Measurements from ENCODE around the gene YDJC.
"Not testable (repeated sequence)": the region's sequence is repeated elsewhere in the genome, so short reads cannot be mapped to it uniquely, and the experiment has no call there.

YDJC gene

DNA sequence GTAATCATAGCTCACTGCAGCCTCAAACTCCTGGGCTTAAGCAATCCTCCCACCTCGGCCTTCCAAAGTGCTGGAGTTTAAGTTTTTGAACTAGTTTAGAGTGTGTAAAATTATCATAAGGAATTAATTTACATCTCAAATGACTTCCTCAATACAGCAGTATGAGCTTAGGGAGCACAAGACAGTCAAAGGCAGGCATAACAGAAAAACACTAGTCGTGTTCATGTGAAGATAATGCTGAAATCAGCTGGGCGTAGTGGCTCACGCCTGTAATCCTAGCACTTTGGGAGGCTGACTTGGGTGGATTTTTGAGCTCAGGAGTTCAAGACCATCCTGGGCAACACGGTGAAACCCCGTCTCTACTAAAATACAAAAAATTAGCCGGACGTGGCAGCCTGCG lies 25.8 kb downstream of the YDJC start:
- no peak for DNase-seq

DNA sequence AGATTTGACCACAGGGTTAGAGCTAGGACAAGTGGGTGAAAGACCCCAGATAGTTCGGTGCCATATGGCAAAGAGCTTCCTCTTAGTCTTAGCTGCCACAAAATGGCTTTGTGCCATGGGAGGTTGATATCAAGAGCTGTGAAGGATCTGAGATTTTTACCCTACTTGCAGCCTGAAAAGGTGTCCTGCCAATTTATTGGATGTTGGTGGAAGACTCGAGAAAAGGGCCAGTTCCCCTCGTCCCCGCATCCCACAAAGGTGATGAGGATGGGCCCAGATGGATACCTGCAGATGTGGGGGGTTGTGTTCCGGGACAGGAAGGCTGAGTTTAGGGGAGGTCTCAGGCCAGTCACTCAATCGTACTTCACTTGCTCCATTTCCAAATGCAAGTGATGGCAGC lies 27.2 kb downstream of the YDJC start:
- no peak for DNase-seq

DNA sequence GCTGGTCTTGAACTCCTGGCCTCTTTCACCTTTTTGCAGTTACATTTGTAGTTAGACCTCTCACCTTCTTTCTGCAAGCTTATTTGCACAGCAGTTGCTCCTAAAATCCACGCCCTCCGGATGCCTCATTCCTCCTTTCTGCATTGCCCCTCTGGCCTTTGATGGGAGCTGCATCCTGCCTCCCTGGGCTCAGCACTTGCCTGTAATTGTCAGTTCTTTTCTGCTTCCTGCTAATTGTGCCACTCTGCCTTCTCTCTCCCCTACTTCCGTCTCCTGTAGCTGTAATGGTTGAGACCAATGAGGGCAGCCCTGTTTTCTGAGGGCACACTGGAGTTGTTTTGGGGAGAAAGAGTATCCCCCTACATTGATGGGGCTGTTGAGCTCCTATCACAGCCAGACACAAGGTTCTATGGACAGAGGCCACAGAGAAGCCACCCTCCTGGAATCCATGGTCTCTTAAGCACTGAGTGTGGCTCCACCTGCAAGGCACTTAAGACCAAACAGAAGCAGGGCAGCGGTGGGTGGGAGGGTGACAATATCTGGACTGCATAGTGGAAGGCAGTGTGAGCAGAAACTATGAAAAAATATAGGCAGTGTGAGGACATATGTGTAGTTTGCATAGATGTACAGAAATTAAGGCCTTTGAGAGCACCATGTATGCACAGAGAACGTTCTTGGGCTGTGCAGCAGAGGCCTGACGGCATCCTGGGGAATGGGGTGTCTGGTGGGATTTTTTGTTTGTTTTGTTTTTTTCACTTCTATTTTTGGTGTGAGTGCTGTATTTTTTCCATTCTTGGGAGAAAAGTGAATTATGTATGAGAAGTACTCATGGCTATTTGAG lies 30.5 kb downstream of the YDJC start:
- no peak for DNase-seq

DNA sequence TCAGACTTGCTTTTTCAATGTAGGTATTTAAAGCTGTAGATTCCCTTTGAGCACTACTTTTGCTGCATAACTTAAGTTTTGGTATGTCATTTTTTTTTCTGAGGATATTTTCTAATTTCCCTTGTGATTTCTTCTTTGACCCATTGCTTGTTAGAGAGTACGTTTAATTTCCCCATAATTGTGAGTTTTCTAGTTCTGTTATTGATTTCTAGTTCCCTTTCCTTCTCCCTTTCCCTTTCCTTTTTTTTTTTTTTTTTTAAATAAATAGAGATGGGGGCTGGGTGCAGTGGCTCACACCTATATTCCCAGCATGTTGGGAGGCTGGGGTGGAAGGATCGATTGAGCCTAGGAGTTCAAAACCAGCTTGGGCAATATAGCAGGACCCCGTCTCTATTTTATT lies 31.5 kb downstream of the YDJC start:
- no peak for DNase-seq

DNA sequence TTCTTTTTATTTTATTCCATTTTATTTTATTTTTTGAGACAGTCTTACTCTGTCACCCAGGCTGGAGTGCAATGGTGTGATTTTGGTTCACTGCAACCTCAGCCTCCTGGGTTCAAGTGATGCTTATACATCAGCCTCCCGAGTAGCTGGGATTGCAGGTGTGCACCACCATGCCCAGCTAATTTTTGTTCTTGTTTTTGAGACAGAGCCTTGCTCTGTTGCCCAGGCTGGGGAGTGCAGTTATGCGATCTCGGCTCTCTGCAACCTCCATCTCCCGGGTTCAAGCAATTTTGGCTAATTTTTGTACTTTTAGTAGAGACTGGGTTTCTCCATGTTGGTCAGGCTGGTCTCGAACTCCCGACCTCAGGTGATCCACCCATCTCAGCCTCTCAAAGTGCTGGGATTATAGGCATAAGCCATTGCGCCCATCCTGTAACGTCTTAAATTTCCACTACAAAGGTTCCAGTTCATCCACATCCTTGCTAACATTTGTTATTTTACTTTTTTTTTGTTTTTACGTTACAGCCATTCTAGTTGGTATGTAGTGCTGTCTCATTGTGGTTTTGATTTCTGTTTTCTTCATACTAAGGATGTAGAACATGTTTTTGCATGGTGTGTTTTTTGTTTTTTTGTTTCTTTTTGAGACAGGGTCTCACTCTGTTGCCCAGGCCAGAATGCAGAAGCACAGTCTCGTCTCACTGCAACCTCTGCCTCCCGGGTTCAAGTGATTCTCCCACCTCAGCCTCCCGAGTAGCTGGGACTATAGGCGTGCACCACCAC lies 33.3 kb downstream of the YDJC start:
- DNase-seq: not testable (repeated sequence)

DNA sequence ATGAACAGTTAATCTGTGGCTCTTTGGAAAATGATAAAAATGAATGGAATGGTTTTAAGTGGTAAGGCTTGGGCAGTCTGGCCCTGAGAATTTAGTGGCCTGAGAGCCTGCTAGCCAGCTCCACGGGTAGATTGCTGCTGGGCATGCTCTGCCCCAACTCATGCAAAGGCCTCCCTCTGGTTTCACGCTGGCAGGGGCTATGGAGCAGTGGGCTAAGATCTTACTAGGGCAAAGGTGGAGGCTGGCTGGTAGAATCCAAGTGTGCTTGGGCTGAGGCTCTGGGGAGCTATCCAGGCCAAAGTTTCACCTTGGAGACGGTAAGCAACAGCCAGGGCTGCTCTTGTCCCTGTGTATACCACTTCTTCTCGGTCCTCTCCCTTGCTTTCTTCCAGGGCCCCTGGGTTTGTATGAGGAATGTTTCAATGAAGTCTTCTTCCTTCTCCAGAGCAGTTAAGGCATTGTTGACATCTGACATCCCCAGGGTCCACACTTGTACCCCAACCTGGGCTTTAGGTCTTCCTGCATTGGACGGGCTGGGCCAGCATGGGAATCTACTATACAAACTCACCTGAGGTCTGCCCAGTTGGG lies 34.9 kb downstream of the YDJC start:
- no peak for DNase-seq

DNA sequence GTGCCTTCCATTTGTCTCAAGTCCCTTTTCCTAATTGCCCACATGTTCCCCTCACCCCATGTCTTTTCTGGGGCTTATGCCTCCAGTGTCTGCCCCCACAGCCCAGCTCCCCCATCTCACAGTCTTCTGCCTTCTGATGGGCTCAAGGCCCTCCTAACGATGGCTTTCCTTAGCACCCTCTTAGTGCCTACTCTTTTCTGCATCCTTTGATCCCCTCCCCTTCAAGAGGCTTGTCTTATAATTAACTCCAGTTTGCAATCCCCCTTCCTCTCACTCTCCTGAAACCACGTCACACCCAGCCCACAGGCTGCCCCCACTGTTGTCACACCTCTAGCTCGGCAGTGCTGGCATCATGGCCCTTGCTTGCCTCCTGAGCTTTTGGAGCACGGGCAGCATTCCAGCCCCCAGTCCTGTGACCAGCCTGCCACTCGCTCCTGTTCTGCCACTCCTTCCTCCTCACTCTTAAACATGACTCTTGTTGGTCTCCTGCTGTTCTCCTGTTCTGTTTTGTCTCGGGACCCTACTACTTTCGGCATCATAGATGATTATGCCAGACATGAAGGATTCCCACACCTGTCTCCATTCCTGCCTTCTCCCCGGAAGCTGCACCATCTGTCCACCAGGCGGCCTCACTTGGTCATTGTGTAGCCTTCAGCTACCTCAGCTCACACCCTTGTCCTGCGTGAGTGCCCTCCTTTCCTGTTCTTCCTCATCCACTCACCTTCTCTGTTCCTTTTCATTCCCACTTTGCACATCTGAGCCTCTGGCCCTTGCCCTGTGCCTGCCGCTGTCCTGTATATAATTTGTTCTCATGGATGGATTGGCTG lies 36.2 kb downstream of the YDJC start:
- DNase-seq: peak; percentile 6

DNA sequence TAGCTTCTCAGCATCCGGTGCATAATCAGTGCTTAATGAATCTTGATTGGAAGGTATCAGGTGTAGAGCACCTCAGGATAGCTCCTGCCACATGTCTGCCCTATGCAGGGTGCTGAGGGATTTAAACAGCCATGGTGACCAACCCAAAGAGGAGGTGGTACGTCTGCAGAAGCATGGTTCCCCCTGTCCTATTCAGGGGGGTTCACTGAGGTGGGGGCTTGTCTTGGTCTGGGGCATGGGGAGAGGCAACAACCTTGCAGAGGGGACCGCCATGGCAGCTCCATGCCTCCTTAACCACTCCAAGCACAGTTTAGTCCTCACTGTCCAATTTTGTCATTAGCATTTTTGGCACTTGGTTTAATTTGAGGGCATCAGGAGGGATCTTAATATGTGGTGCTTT lies 37.4 kb downstream of the YDJC start:
- no peak for DNase-seq

DNA sequence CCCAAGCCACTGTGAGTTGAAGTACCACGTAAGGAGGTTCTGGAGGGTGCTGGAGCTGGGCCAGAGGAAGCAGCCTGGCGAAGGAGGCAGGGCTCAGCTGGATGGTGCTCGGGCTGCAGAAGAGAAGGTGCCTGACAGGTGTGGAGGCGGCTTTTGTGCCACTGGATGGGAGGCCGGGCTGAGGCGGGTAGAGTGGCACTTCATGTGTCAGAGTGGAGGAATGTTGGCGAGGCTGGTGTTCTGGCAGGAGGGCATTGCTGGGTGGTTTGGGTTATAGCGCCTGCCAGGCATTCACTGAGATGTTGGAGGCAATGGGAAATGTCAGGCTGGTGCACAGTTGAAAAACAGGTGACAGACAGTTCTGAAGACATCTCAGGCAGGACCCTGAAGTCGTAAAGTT lies 38.1 kb downstream of the YDJC start:
- DNase-seq: no peak

DNA sequence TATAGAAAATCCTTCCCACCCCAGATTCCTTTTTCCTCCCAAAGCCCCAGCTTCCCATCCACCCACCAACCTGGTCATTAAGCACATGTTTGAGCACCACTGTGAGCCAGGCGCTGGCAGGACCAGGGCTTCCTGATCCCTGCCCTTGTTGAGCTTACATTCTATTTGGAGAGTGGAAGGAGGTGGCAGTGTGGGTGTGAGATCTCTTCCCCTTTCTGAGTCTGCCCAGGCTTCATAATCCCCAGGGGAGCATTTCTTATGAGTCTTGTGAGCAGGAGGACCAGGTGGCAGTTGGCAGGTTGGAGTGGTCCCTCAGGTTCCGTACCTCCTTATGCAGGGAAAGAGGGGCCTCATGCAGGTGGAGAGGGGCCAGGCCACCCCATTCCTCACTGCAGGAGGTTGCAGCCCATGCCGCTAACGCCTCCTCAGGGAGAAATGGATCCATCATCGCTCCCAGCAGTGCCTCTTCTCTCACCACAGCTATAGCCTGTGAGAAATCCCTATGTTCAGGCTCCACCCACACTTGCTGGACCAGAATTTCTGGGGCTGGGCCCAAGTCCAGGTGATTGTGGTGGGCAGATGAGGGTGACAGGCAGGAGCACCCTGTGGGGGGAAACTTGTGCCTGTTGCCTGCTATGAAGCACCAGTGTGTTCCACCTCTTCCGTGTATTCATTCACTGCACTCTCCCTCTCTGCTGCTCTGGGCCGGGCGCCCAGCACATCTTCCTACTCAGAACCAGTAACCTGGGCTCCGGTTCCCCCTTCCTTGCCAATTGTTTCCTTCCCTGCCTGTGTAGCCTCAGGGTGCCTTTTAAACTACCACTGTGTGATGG lies 38.8 kb downstream of the YDJC start:
- no peak for DNase-seq

DNA sequence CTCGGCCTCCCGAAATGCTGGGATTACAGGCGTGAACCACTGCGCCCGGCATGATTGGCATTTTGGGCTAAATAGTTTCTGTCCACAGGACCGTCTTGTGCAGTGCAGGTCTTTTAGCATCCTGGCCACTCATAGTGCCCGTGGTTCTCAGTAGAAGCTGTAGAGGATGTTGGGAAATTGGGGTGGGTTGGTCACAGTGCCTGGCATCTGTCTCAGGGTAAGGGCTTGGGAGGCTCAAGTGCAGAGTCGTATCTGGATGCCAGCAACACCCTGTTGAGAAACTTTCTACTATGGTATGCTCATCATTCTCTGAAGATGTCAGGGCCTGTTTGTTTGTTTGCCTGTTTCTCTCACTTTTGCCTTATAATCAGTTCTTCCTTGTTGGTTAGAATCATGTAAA lies 40.4 kb downstream of the YDJC start:
- no peak for DNase-seq

DNA sequence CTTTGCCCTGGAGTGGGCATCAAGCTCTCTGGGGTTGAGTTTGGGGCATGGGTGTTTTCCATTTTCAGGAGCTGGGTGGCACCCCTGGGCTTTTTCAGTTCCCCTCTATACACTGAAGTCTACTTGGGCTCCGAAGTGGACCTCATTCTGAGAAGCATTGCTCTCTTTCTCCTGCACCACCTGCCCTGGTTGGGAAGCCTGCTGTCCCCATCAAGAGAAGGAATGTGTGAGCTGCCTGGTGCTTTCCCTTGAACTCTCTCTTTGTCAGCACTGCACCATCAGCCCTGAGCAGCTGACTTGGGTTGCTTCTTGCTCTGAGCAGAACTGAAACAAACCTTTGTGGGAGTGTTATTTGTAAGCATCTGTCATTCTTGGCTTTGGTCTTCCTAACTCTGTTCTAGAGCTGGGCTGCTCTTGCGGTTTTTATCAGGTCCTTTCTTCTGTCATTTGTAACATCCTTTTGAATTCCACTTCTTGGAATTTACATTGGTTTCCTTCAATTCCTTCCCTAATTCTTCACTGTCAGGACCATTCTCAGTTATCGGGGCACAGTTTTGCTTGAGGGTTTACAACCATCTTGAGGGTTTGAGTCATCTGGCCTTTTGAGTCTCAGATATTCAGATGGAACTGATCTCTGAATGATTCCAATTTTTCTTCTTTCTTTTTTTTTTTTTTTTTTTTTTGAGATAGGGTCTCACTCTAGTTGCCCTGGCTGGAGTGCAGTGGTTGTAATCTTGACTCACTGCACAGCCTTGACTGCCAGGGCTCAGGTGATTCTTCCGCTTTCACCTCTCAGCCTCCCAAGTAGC lies 41.8 kb downstream of the YDJC start:
- DNase-seq: no peak

DNA sequence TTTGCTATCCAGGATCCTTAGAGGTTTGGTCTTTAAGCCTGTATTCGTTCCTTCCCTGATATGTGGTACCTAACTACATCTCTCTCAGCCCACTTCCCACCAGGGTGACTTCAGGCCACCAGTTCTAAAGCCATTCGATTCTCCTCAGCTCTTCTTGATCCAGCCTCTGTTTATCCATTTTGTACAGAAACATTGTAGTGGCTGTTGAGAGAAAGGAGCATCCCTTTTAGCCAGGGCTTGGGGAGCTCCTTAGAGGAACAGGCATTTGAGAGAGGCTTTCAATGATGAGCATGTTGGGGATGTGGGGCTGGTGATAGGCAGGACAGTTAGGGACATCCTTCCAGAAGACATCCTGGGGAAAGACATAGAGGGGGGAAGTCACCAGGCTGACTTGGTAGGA lies 44.4 kb downstream of the YDJC start:
- no peak for DNase-seq

DNA sequence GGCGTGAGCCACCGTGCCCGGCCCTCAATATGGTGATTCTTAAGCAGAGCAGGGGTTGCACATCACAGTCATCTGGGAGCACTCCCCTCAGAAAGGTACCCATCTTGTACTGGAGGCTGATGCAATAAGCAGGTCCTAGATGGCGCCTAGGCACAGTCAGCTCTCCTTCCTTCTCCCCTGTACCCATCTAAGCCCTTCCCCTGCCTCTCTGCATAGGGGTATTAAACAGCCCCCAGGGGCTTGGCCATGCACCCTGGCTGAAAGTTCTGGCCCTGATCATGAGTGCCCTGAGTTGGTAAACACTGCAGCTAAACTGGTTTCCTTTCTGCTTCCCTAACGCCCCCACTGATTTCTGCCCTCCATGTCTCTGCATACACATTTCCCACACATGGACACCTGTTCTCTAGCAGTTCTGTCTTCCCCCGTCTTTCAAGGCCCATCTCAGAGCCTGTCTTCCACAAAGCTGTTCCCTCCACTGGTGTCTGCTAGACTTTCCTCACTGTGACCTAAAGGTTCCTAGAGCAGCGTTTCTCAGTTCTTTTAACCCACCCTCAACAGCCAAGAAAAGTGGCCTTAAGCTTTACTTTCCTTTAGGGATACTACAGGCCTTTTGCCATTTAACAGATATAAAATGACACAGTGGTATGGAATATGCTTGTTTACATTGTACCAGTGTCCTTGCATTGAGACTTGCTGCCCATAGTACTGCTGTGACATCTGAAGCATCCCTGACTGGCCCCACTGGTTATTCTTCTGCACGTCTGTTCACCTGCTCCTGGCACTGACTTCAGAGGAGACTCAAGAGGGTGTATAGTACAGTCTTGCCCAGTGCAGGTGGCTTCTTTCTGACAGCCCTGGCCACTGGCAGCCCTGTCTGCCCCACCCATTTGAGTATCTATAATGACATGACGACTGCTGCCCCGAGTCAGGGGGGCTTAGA lies 46.8 kb downstream of the YDJC start:
- peak; percentile 32 for DNase-seq

DNA sequence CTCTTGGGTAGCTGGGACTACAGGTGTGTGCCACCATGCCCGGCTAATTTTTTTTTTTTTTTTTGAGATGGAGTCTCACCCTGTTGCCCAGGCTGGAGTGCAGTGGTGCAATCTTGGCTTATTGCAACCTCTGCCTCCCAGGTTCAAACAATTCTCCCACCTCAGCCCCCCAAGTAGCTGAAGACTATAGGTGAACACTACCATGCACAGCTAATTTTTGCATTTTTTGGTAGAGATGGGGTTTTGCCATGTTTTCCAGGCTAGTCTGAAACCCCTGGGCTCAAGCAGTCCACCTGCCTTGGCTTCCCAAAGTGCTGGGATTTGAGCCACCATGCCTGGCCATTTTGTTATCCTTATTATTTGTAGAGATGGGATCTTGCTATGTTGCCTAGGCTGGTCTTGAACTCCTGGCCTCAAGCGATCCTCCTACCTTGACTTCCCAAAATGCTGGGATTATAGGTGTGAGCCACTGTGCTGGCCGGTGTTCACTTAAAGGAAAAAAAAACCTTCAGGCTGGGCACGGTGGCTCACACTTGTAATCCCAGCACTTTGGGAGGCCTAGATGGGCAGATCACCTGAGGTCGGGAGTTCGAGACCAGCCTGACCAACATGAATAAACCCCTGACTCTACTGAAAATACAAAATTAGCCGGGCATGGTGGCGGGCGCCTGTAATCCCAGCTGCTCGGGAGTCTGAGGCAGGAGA lies 48.7 kb downstream of the YDJC start:
- DNase-seq: not testable (repeated sequence)

DNA sequence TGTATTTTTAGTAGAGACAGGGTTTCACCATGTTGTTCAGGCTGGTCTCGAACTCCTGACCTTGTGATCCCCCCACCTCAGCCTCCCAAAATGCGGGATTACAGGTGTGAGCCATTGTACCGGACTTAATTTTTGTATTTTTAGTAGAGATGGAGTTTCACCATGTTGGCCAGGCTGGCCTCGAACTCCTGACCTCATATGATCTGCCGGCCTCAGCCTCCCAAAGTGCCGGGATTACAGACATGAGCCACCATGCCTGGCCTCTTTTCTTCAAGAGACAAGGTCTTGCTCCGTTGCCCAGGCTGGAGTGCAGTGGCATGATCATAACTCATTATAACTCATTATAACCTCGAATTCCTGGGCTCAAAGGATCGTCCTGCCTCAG lies 49.2 kb downstream of the YDJC start:
- DNase-seq: not testable (repeated sequence)

DNA sequence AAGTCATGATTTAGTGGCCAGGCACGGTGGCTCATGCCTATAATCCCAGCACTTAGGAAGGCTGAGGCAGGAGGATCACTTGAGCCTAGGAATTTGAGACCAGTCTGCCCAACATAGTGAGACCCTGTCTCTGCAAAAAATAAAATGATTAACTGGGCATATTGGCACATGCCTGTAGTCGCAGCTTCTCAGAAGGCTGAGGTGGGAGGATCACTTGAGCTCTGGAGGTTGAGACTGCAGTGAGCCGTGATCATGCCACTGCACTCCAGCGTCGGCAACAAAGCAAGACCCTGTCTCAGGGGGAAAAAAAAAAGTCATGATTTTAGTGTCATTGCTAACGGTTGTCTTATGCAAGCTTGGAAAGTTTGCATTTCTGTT lies 50.4 kb downstream of the YDJC start:
- no peak for DNase-seq

Data from DMS53 (cell line).